ENCODE measurements around the gene CEP135. TPM values are rescaled to one million over a fixed set of nuclear protein-coding genes. Genes with fewer than 3 reads are reported as not detected.

CEP135 gene
- total RNA-seq, 1 donor from 2014 or later: 8.2 TPM

DNA sequence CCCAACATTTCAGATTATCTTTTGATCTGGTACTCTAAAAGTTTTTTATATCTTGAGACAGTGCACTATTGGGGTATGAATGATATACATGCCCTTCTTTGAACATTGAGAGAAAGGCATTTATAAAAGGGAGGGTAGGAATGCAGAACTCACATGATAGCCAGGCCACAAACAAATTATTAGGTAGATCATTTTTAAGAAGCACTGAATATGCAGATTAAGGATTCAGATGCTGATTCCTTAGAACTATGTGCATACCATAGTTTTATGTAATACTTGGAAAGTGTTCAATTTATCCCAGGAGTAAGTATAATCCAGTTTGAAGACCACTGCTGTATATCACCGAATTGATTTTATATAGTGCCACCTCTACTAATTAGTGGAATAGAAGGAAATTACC lies 18.6 kb downstream of the CEP135 start:
- Histone ChIP-seq H3K9me3 (ENCODE audit: insufficient read depth, low read depth, low read length) (no peaks in the 10 kb centered on the region), H4K20me1 (ENCODE audit: insufficient read depth, low read length) (no peaks in the 10 kb centered on the region), H3K4me3 (ENCODE audit: insufficient read depth, low read depth, low read length) (no peak overlapping the region), H3K4me1 (ENCODE audit: insufficient read depth, low read length) (peaks cover 4% of the 10 kb centered on the region), H3K79me2 (ENCODE audit: insufficient read depth, low read length) (no peaks in the 10 kb centered on the region), H3K9ac (ENCODE audit: low read length) (no peak overlapping the region), H3K27me3 (ENCODE audit: insufficient read depth, low read length) (no peaks in the 10 kb centered on the region), H3K27ac (ENCODE audit: low read depth, low read length) (no peak overlapping the region), H2AFZ (ENCODE audit: low read depth, low read length) (no peak overlapping the region), H3K4me2 (ENCODE audit: low read length) (no peak overlapping the region), H3K36me3 (ENCODE audit: insufficient read depth, low read length) (peaks cover 10% of the 10 kb centered on the region)
- no peak overlapping the region for H3K27ac Mint-ChIP-seq (ENCODE audit: unreplicated experiment)
- H3K36me3 Mint-ChIP-seq (ENCODE audit: low read depth, unreplicated experiment): peaks cover 2% of the 10 kb centered on the region
- no peak for TF ChIP-seq EZH2 (IDR thresholded peaks at IDR 0.05; ENCODE audit: insufficient read depth, low read length)
- TF ChIP-seq, protein P1, sequence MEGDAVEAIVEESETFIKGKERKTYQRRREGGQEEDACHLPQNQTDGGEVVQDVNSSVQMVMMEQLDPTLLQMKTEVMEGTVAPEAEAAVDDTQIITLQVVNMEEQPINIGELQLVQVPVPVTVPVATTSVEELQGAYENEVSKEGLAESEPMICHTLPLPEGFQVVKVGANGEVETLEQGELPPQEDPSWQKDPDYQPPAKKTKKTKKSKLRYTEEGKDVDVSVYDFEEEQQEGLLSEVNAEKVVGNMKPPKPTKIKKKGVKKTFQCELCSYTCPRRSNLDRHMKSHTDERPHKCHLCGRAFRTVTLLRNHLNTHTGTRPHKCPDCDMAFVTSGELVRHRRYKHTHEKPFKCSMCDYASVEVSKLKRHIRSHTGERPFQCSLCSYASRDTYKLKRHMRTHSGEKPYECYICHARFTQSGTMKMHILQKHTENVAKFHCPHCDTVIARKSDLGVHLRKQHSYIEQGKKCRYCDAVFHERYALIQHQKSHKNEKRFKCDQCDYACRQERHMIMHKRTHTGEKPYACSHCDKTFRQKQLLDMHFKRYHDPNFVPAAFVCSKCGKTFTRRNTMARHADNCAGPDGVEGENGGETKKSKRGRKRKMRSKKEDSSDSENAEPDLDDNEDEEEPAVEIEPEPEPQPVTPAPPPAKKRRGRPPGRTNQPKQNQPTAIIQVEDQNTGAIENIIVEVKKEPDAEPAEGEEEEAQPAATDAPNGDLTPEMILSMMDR (IDR thresholded peaks at IDR 0.05; ENCODE audit: insufficient read depth, low read depth, low read length): no peak
- FAIRE-seq: no peak
- no peak for DNase-seq (ENCODE audit: low read depth)
- no peaks in the 10 kb centered on the region for H3K27me3 Mint-ChIP-seq (ENCODE audit: low read depth, unreplicated experiment)
- H3K4me3 Mint-ChIP-seq (ENCODE audit: unreplicated experiment): no peak overlapping the region
- H3K9me3 Mint-ChIP-seq (ENCODE audit: unreplicated experiment): no peaks in the 10 kb centered on the region
- peaks cover 3% of the 10 kb centered on the region for H3K4me1 Mint-ChIP-seq (ENCODE audit: low read depth, unreplicated experiment)

- H3K27me3 Mint-ChIP-seq (ENCODE audit: low read depth, unreplicated experiment): no peaks in the 10 kb centered on the region
- H3K4me3 Mint-ChIP-seq (ENCODE audit: unreplicated experiment): no peak overlapping the region
- TF ChIP-seq, protein P1 (IDR thresholded peaks at IDR 0.05; ENCODE audit: insufficient read depth, low read depth, low read length): no peak
- TF ChIP-seq EZH2 (IDR thresholded peaks at IDR 0.05; ENCODE audit: insufficient read depth, low read length): no peak
- Histone ChIP-seq H3K27me3 (ENCODE audit: insufficient read depth, low read length) (no peaks in the 10 kb centered on the region), H3K9ac (ENCODE audit: low read length) (no peak overlapping the region), H3K4me3 (ENCODE audit: insufficient read depth, low read depth, low read length) (no peak overlapping the region), H3K36me3 (ENCODE audit: insufficient read depth, low read length) (peaks cover 5% of the 10 kb centered on the region), H3K9me3 (ENCODE audit: insufficient read depth, low read depth, low read length) (no peaks in the 10 kb centered on the region), H2AFZ (ENCODE audit: low read depth, low read length) (no peak overlapping the region), H3K27ac (ENCODE audit: low read depth, low read length) (no peak overlapping the region), H3K4me1 (ENCODE audit: insufficient read depth, low read length) (no peaks in the 10 kb centered on the region), H4K20me1 (ENCODE audit: insufficient read depth, low read length) (no peaks in the 10 kb centered on the region), H3K79me2 (ENCODE audit: insufficient read depth, low read length) (no peaks in the 10 kb centered on the region), H3K4me2 (ENCODE audit: low read length) (no peak overlapping the region)
- peaks cover 6% of the 10 kb centered on the region for H3K36me3 Mint-ChIP-seq (ENCODE audit: low read depth, unreplicated experiment)
- FAIRE-seq (no peak), DNase-seq (ENCODE audit: low read depth) (no peak)
- H3K9me3 Mint-ChIP-seq (ENCODE audit: unreplicated experiment): no peaks in the 10 kb centered on the region
- H3K27ac Mint-ChIP-seq (ENCODE audit: unreplicated experiment): no peak overlapping the region
- H3K4me1 Mint-ChIP-seq (ENCODE audit: low read depth, unreplicated experiment): no peaks in the 10 kb centered on the region
Measured at GRCh38 chr4:55973650-55974049, 24.9 kb downstream of the CEP135 start.

GRCh38 chr4:55977811-55978210 lies 29.1 kb downstream of the CEP135 start:
- H3K4me1 Mint-ChIP-seq (ENCODE audit: low read depth, unreplicated experiment): peaks cover 6% of the 10 kb centered on the region
- no peaks in the 10 kb centered on the region for H3K9me3 ChIP-seq (ENCODE audit: insufficient read depth, low read depth, low read length)
- H3K36me3 Mint-ChIP-seq (ENCODE audit: low read depth, unreplicated experiment): peaks cover 6% of the 10 kb centered on the region
- H3K4me3 ChIP-seq (ENCODE audit: insufficient read depth, low read depth, low read length): no peak overlapping the region
- no peak overlapping the region for H3K4me3 Mint-ChIP-seq (ENCODE audit: unreplicated experiment)
- no peaks in the 10 kb centered on the region for H3K79me2 ChIP-seq (ENCODE audit: insufficient read depth, low read length)
- no peaks in the 10 kb centered on the region for H3K27me3 Mint-ChIP-seq (ENCODE audit: low read depth, unreplicated experiment)
- no peaks in the 10 kb centered on the region for H4K20me1 ChIP-seq (ENCODE audit: insufficient read depth, low read length)
- H3K27me3 ChIP-seq (ENCODE audit: insufficient read depth, low read length): no peaks in the 10 kb centered on the region
- DNase-seq (ENCODE audit: low read depth) (no peak), FAIRE-seq (no peak)
- H3K27ac Mint-ChIP-seq (ENCODE audit: unreplicated experiment): peak overlapping the region; percentile 1
- H2AFZ ChIP-seq (ENCODE audit: low read depth, low read length): no peak overlapping the region
- H3K4me2 ChIP-seq (ENCODE audit: low read length): no peak overlapping the region
- H3K9me3 Mint-ChIP-seq (ENCODE audit: unreplicated experiment): no peaks in the 10 kb centered on the region
- H3K4me1 ChIP-seq (ENCODE audit: insufficient read depth, low read length): no peaks in the 10 kb centered on the region
- TF ChIP-seq, protein P1 (IDR thresholded peaks at IDR 0.05; ENCODE audit: insufficient read depth, low read depth, low read length): no peak
- no peak for TF ChIP-seq EZH2 (IDR thresholded peaks at IDR 0.05; ENCODE audit: insufficient read depth, low read length)
- H3K27ac ChIP-seq (ENCODE audit: low read depth, low read length): no peak overlapping the region
- H3K36me3 ChIP-seq (ENCODE audit: insufficient read depth, low read length): peaks cover 10% of the 10 kb centered on the region
- no peak overlapping the region for H3K9ac ChIP-seq (ENCODE audit: low read length)

Measured in astrocyte (in vitro differentiated cells and primary cell).